Activated CD8-positive, alpha-beta memory T cell treated with anti-CD3 and anti-CD28 coated beads for 36 hours (primary cell): Measurements from ENCODE around the gene SERPINB3. TPM values are rescaled to one million over a fixed set of nuclear protein-coding genes. Genes with fewer than 3 reads are reported as not detected.
"Not testable (repeated sequence)": the region's sequence is repeated elsewhere in the genome, so short reads cannot be mapped to it uniquely, and the experiment has no call there.

Source experiments
- CTCF ChIA-PET: fragments of 350-600 bp; sonication (Branson Sonifier 250); formaldehyde crosslinking; loops from one replicate; lab custom pipeline; 2021; ENCODE audit warnings: antibody characterized with exemption; lab: Charles Lee
- POLR2A ChIA-PET: fragments of 350-600 bp; sonication (Branson Sonifier 250); formaldehyde crosslinking; loops from one replicate; lab custom pipeline; 2021; ENCODE audit warnings: antibody characterized with exemption; lab: Charles Lee
- total RNA-seq, 2 experiments: library from RNA; stranded (reverse); gene quantifications; one replicate each; pipeline ENCODE4 v1.2.3, GENCODE V29; 2021

The SERPINB3 gene
- not detected for total RNA-seq

DNA sequence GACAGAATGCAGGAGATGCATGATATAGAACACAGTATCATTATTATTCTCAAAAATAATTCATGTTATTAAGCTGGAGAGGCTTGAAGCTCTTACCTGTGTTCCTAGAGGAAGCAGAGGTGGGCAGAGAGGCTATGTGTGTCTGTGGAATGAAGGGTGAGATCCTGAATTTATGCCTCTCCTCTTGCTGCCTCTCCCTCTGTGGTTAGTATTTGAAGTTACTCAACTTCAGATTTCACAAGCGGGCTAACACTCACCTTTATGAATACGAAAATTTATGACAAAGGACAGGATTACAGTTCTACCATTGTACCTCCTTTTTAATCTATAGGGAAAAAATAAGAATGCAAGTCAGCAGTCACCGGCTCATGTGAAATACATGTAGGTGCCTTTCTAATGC lies at the start of gene SERPINB3:
TSS of gene SERPINB3 (minus strand) at position 144 of the 400 bp plus-strand sequence. CDS start 677 bp downstream, outside the sequence.
- CTCF ChIA-PET, POLR2A ChIA-PET: not testable (repeated sequence)

DNA sequence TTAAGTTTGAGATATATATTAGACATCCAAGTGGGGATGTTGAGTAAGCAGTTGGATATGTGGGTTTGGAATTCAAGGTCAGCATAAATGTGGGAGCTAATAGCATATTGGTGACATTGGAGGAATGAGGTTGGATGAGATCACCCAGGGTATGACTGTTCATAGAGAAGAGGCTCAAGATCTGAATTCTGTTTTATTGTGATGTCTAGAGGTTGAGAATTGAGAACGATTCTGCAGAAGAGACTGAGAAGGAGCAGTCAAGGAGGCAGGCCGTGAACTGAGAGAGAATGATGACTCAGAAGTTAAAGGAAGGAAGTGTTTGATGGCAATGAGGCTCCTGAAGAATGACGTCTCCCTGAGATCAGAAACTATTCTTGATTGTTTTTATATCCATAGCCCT lies 47.0 kb upstream of the SERPINB3 start:
- CTCF ChIA-PET = no interaction called here
- POLR2A ChIA-PET = no interaction called here

DNA sequence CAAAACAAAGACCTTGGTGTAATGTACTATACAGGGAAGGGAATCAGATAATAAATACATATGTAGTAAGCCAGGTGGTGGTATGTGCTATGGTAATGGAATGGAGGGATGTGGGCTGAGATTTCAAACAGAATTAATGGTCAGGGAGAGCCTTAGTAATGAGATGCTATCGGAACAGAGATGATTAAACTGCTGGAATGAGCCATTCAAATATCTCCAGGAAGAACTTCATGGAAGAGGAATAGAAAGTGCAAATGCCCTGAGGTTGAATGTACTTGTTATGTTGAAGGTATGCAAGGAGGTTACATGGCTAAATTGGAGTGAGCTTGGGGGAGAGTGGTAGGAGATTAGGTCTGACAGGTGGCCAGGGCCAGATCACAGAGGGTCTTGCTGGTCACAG lies 46.1 kb upstream of the SERPINB3 start:
- ChIA-PET CTCF (no interaction called here), POLR2A (no interaction called here)

DNA sequence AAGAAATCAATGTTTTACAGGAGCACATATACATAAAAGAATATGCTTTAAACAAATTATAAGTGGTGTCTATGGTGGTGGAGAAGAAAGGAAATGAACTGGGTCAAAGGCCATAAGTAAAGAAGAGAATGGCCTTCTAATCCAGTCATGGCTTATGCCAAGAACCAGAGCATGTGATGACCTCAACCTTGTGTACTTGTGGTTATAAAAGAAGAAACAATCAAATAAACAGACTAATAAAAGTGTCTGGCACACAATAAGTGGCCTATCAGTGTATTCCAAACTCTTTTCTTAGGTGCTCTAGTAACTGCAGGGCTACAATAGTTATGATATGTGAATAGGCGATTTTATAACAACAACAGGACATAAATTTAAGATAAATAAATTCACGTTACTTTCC lies 43.7 kb upstream of the SERPINB3 start:
- POLR2A ChIA-PET = no interaction called here
- CTCF ChIA-PET = no interaction called here

DNA sequence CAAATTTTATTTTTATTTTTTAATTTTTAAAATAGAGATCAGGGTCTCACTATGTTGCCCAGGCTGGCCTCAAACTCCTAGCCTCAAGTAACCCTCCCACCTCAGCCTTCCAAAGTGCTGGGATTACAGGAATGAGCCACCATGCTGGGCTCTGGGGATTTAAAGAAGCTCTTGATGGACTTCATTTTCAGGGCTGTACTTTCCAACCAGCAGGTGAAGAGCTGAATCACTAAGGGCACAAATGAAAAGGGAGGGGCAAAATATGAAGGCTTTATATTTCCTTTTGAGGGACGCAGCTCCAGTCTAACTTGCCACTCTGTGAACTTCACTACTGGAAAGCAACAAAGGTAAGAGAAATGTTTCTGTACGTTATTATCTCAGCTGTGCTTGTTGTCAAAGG lies 41.0 kb upstream of the SERPINB3 start, which contains the start of gene SERPINB11:
TSS of gene SERPINB11 (plus strand) at position 301 of the 400 bp plus-strand sequence. CDS start 7,234 bp downstream, outside the sequence.
- POLR2A ChIA-PET = no interaction called here
- CTCF ChIA-PET = no interaction called here

DNA sequence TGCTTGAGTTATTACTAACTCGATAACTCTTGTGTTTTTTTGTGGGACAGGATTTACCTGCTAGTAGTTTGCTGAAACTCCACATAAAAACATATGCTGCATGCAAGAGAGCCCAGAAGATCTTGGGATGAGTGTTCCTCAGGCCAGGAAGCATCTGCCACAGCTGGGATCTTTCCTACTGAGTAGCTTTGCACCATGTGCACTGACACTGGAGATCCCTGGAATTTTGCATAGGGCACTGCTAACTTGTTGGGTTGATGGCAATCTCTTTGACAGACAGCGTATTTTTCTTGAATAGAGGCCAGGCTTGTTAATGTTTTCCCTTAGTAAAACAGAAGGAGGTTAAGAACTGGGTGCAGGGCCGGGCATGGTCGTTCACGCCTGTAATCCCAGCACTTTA lies 40.3 kb upstream of the SERPINB3 start:
- CTCF ChIA-PET = interaction anchor here (0.8 kb wide), 1 partner anchor 102 kb away, joined by 3 read pairs; no protein-coding TSS in a partner anchor

DNA sequence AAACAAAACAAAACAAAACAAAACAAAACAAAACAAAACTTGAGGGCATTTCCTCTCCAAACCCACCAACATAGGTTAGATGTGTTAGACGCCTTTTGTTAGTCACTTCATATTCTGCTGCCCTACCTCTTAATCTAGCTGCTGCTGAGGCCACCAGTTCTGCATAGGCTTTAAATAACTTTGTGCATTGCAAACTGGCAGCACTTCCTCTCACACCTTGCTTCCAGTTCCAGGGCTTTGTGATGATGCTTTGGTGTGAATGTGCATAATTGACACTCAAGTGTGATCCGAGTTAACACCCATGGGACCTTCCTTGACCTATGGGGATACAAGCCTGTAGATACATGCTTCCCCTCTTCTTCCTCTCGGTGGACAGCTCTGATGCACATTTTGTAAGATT lies 38.8 kb upstream of the SERPINB3 start:
- ChIA-PET POLR2A (no interaction called here), CTCF (no interaction called here)

More for the DNA sequence above, 40.3 kb upstream of the SERPINB3 start:
- POLR2A ChIA-PET = no interaction called here

DNA sequence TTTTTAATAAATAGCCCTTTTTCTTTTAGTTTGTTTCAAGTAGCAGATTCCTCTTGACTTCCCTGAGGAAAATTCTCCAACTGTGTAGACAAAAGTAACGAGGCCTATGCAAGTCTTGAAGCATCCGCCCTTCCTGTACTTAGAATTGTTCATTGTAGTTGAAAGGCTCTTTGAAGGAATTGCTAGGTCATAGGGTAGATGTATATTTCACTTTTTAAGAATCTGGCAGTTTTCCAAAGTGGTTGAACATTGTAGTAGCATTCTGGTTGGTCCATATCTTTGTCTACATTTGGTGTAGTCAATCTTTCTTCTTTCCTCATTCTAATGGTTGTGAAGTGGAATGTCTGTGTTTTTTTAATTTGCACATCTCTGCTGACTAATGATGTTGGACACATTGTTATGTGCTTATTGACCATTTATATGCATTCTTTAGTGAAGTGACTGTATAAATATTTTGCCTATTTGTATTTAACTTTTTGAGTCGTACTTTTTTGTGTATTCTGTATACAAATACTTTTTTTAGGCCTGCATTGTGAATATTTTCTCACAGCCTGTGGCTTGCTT lies 35.5 kb upstream of the SERPINB3 start:
- CTCF ChIA-PET = no interaction called here

DNA sequence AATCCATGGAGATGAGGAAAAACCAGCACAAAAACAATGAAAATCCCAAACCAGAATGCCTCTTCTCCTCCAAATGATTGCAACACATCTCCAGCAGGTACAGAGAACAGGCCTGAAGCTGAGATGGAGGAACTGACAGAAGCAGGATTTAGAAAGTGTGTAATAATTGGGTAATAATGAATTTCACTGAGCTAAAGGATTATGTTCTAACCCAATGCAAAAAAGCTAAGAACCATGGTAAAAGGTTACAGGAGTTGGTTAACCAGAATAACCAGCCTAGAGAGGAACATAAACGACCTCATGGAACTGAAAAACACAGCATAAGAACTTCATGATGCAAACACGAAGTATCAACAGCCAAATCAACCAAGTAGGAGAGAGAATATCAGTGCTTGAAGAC lies 27.4 kb upstream of the SERPINB3 start:
- ChIA-PET CTCF (no interaction called here), POLR2A (no interaction called here)

More for the DNA sequence above, 35.5 kb upstream of the SERPINB3 start:
- POLR2A ChIA-PET = no interaction called here

DNA sequence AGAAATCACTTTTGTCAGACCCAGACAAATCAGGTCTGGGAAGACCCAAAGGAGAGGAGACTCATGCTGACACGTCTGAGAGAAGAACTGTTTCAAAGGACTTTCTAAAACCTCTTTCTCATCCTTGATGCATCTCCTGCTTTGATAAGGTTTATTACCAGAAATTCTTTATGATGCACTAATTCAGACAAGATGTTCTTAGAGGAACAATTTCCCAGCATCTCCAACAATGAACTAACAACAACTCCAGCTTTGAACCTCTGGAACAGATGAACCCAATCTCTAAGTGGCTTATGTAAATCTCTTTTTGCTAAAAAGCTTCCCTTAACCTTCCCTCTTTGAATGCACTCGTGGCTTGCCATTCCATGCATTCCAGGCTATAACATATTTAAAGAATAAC lies 25.2 kb upstream of the SERPINB3 start:
- CTCF ChIA-PET = no interaction called here

DNA sequence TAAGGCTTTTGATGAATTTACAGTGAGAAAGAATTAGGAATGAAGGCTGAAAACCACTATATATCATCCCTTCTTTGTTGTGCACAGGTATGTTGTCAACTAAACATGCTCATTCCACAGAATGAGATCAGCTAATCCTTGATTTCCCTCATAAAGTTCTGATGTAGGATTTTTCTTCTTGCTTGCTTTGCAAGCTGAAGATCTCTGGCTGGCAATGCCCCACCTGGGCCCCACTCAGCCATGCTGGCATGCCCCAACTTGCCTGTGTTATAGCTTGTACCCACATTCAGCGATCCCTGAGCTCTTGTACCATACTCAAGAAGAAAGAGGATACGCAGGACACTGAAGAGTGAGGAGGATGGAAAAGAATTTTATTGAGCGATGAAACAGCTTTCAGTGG lies 23.0 kb upstream of the SERPINB3 start:
- POLR2A ChIA-PET = no interaction called here
- CTCF ChIA-PET = no interaction called here

More for the DNA sequence above, 25.2 kb upstream of the SERPINB3 start:
- POLR2A ChIA-PET = no interaction called here

DNA sequence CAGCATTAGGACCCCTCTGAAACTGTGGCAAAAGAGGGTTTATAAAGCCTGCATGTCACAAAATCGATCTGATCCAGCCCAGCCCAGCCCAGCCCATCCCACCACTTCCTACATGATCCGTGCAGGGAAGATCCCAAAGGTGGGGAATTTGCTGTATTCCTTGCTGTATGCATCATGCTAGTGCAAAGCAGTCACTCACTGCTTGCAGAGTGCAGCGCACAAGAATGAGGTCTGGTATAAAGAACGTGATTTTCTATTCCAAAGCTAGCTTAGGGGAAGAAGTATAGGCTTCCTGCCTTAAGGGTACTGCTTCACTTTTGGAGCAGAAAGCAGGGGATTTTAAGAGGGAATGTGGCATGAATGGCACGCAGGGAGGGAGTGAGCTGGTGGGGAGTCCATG lies 22.2 kb upstream of the SERPINB3 start:
- ChIA-PET POLR2A (no interaction called here), CTCF (interaction anchor here (0.6 kb wide), 1 partner anchor 99 kb away, joined by 3 read pairs; no protein-coding TSS in a partner anchor)

DNA sequence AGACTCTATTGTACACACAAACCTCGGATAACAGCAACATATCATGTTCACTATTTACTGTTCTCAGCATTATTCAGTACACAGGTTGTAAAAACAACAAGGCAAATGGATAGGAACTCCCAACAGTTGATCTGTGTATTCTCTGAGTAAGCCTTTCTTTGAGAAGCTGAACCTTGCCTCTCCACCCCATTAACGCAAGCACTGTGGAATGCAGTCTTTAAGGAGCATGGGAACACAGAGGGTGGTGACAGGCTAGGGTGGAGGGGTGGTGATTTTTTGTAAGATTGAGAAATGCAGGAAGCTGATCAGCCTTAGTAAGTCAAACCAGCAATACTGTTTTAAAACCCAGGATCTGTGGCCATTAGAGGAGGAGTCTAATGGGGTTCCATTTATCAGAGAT lies 21.5 kb upstream of the SERPINB3 start:
- CTCF ChIA-PET = interaction anchor here (0.6 kb wide), 1 partner anchor 100 kb away, joined by 3 read pairs; no protein-coding TSS in a partner anchor
- POLR2A ChIA-PET = no interaction called here

DNA sequence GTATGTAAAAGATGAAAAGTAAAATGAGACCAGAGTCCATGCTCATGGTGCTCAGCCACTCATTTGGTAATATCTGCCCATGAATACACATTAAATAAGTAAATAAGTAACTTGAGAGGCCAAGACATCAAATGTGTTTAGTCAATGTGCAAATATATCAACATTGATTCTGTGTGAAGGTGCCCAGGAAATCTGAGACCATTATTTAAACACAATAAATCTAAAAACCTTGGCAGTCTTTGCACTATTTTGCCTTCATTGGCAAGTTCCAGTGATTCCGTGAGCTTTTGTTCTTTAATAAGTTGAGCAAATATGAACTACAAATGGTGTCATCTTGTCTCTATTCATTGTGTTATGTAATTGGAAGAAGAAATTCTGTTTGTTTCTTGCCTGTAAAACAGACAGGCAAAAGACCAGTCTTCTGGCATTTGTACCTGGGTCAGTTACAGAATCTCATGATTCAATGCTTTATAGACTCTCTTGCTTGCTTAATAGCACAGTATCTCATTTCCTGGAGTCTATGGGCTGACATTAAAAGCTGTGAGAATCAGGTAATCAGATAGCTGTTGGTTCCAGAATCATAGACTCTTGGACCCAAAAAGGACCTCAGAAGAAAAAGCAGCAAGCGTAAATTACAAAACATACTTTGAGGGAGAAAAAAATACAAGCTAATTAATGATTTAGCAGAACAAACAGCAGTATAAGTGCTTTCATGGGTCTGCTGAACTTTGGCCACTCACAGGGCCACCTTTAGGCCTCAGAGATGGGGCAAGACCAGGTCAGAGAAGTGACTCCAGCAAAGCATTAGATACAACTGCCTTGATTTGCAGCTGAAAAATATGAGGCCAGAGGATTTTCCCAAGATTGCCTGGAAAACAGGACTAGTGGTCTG lies 20.0 kb upstream of the SERPINB3 start:
- CTCF ChIA-PET = no interaction called here
- POLR2A ChIA-PET = no interaction called here

DNA sequence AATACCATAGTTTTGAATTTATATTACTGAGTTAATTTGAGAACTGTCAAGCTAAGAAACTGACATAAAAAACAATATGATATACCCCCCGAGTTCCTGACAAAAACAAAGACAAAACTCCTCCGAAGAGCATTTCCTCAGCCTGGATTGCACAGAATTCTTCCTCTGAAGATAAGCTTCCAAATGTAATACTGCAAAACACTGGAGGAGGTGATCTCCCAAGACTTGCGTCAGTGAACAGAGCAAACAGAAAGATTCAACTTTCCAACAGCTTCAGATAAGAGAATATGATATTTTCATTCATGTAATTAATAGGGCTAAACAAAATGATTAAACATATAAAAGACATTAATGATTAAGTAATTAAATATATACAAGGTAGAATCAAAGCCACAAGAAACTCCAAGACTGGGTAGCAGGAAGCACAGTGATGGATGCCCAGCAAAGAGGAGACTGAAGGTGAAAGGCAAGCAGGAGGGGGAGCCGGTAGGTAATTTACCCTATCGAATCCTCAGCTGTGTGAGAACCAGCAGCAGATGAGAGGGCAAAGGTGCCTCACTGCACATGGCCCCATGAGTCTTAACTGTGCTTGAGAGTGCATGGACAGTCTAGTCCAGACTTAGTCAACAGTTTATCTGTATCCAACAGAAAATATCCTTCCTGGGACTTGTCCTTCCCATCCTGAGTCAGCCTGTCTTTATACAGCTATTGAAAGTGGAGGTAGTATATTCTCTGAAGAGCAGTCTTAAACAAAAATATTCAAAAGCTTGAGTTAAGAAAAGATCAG lies 18.3 kb upstream of the SERPINB3 start:
- CTCF ChIA-PET = no interaction called here
- POLR2A ChIA-PET = no interaction called here

DNA sequence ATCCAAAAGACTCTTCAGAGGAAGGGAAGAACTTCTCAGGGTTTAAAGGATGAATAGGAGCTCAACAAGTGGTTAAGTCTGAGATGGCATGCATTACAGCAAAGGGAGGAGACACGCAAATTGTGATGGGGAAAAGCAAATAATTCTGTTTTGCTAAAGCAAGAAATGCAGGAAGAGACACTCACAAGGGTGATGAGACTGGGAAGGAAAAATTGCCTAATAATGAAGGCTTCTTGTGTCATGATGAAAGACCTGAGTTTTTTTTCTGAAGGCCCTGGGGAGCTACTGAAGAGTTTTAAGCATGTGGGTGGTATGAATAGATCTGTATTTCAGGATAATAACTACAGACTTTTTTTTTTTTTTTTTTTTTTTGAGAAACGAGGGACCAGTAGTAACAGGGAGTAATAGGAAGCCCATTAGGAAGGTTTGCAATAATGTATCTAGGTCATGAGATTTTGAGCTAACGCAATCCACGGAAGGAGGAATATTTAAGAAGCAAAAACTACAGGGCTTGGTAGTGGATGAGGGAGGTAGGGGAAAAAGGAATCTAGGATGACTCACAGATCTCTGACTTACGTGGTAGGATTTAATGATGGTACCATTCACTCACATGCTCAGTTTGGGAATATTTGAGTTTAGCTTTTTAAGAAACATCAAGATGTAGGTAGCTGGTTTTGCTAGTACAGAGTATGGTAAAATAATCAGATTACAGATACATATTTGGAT lies 16.0 kb upstream of the SERPINB3 start:
- ChIA-PET POLR2A (interaction anchor here (0.6 kb wide), 1 partner anchor 57 kb away, joined by 4 read pairs; no protein-coding TSS in a partner anchor), CTCF (no interaction called here)

DNA sequence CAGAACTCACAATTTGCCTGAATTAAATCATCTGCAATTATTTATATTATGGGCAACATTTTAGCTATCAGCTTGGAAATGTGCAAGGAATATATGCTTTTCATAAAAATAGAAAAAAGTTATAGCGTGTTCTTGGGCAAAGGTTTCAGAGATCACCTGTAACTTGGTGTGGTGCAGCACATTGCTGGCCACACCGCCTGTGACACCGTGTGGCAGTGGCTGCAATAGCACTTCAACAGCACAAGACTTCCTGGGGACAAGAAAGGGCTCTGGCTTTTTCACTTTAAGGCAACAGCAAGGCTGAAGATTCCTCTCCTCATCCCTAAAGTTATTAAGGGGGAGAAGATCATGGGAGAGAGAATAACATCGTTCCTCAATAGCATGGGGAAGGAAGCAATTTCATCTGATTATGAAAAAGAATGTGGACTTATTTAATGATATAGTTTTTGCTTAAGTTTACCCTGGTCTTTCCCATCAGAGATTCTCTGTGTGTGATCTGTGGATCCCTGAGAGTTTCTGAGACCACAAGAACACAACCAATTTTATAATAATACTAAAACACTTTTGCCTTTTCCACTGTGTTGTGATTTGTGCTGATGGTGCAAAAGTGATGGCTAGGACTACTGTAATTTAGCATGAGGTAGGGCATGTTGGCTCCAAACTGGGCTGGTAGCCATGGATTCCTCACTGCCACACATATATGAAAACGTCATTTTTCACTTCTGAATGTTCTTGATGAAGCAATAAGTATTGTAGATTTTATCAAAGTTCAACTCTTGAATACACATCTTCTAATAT lies 15.0 kb upstream of the SERPINB3 start:
- ChIA-PET CTCF (no interaction called here), POLR2A (interaction anchor here (0.6 kb wide), 1 partner anchor 56 kb away, joined by 4 read pairs; no protein-coding TSS in a partner anchor)

DNA sequence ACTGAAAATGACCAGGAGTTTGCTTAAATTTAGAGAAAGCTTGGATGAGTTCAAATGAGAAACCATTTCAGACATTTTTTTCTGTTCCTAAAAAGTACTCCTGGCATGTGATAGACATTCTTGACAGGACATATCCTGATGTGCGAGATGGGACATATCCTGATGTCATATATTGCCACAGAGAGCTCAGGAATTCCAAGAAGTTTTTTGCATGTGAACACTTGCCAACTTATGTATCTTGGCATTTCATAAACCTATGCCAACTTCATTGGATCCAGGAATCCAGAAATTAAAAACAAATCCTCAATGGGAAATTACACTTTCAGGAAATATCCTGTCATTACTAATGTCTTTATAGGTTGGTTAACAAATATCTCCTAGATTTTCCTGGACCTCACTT lies 2.9 kb upstream of the SERPINB3 start:
- ChIA-PET CTCF (no interaction called here), POLR2A (no interaction called here)
